ENCODE measurements around the gene GRIK1.
A peak's percentile ranks its signal among the peaks of the same experiment; 100 is the strongest.

The GRIK1 gene

DNA sequence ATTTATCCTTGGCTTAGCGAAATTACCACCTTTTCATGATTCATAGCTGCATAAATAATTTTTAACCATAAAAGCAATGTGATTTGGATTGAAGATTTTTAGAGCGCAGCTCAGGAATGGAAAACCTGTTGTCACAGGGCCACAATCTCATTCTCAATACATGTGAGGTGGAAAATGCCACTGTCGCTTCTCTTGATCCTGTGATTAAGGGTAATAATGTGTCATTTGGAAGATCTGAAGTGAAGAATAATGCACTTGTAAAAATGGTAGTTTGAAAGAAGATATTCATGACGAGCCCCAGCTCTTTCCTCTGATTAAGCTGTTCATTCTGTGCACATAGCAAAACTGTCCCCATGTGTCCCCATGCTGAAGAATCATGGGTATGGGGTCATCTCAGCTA is 410.7 kb downstream of the GRIK1 start:
- DNase-seq (ENCODE audit: low read depth): no peak

DNA sequence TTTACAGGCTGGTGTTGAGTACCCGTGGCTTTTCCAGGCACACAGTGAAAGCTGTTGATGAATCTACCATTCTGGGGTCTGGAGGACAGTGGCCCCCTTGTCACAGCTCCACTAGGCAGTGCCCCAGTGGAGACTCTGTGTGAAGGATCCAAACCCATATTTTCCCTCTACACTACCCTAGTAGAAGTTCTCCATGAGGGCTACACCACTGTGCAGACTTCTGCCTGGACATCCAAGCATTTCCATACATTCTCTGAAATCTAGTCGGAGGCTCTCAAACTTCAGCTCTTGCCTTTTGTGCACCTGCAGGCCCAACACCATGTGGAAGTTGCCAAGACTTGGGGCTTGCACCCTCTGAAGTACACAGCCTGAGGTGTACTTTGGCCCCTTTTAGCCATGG is 413.3 kb downstream of the GRIK1 start:
- no peak for DNase-seq (ENCODE audit: low read depth)

DNA sequence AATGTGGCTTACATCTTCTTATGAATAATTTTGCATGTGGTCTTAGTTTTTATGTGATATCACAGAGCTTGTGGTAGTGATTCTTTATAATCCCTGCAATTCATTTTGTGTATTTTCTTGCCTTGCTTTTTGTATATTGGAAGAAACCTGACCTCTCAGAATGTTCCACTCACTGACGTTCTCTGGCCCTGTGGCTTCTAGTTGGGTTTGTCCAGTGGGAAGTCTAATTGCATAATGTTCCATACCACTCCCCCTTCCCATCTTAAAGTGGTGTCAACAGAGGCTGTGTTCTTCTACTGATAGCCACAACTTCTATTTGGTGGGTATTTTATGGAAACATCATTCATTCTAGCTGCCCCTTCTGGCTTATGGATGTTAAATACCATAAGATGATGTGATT is 415.7 kb downstream of the GRIK1 start:
- no peak for DNase-seq (ENCODE audit: low read depth)

DNA sequence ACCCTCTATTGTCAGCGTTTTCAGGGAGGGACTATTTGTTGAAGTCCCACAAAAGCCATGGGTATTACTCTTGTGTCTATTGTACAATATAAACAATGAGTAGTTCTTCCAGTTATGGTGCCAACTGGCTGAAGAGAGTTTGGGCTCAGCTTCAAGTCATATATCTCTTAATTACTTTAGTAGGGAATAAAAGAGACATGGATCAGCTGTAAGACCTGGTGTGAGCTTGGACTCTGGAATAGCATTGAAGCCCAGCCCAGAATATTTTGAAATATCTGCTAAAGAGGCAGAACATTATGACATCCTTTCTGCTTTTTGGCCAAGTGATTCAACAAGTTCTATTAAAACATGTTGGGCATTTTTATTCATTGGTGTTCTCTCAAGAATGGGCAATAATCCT is 416.1 kb downstream of the GRIK1 start:
- no peak for DNase-seq (ENCODE audit: low read depth)

DNA sequence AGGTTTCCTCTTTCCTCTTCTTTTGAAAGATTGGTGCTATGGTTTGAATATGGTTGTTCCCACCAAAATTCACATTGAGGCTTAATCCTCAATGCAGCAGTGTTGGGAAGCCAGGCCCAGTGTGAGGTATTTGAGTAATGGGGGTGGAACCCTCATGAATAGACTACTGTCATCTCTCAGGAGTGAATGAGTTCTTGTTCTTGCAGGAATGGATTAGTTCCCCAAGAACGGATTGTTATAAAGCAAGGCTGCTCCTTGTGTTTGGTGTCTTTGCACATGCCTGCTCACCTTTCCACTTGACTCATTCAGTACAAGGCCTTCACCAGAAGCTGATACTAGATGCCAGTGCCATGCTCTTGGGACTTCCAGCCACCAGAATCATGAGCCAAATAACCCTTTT is 417.9 kb downstream of the GRIK1 start:
- DNase-seq (ENCODE audit: low read depth): no peak

DNA sequence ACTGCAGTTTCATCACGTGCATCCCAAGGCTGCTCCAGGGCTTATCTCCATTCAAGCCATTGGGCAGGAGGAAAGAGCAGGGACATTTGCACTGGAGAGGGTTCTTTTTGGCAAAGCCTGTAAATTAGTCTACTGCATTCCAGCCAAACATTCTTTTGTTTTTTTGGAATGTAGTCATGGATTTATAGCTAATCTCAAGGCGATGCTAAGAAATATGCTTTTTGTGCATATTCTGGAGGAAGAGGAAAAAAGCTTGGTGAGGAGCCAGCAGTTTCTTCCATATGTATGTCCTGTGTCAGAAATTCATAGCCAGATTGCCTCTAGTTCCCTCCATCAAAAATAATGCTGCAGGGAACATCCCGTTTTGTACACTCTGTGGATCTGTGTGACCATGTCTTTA is 419.6 kb downstream of the GRIK1 start:
- no peak for DNase-seq (ENCODE audit: low read depth)

DNA sequence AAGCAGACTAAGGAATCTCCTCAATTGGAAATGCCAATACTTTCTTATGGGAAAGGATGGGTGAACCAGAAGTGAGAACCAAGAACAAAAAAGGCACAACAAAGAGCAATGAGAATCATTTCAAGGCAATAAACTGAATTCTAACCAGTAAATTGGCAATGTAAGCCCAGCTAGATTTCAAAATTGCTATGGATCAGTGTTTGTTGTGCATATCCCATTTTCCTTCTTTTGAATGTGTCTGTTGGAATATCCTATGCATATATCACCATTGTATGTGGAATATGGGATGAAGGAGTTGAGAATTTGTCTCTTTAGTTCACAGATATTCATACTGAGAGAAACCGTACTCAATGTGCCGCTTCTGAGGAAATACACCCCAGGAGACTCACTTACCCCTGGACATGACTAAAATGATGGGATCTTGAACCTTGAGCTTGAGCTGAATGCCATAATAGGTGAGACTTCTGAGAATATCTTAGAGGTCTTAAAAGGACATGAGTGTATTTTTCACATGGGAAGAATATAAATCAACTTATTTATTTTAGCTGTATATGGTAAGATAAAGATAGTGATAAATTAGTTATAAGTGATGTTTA is 425.0 kb downstream of the GRIK1 start:
- no peak for DNase-seq (ENCODE audit: low read depth)

DNA sequence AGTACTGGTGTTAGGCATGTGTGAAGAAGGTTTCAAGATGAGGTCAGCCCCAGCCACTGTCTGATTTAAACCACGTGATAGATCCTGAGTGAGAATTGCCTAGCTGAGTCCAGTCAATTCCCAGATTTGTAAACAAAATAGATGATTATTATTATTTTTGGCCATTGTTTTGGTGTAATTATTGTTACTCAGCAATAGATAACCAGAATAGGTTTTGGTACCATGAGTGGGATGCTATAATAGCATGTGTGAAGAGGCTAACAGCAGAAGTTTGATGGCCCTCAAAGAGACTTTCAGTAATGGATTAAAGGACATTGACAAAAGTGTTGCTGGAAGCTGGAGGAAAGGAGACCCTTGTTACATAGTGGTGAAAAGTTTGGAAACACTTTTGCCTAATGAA is 426.3 kb downstream of the GRIK1 start:
- DNase-seq (ENCODE audit: low read depth): no peak

DNA sequence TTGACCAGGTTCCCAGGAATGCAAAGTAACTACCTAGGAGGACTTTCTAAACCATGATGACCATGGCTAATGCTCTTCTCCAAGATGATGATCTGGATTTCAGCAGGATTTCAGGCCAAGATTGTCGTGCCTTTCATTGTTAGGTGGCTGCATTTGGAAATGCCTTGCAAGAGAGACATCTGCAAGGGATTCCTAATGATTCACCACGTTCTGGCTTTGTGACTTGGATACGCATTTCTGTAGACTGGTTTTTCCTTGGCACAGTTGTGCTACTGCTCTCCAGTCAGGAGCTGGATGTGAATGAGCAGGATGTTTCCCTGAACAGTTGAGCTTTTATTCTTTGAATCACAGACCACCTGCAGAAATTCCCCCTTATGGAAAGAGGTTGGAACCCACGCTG is 428.7 kb downstream of the GRIK1 start:
- DNase-seq (ENCODE audit: low read depth): no peak

DNA sequence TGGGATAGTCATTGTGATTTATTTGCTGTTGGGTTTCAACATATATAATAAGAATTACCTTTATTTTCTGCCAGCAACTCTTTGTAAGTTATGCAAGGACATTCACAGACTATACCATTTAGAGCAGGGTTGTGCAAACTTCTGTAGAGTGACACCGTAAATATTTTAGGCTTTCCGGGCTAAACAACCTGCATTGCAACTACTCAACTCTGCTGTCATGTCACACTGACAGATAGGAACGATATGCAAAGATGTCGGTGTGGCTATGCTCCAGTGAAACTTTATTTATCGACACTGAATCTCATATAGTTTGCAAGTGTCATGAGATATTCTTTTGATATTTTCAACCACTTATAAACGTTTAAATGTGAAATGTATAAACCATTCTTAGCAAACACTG is 430.7 kb downstream of the GRIK1 start:
- DNase-seq (ENCODE audit: low read depth): no peak

DNA sequence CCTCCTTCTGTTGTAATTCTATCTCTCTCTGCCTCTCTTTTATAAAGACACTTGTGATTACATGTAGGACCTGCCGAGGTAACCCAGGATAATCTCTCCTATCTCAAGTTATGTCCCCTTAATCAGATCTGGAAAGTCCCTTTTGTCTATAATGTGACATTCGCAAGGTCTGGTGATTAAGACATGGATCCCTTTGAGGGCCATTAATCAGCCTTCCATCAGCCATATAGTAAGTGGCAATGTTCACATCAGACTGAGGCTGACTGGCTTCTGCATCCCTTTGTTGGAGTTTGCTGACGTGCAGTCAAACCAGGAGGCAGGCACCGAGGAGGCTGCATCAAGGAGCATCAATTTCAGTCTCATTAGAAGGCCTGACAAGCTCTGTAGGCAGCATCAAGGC is 431.5 kb downstream of the GRIK1 start:
- no peak for DNase-seq (ENCODE audit: low read depth)

DNA sequence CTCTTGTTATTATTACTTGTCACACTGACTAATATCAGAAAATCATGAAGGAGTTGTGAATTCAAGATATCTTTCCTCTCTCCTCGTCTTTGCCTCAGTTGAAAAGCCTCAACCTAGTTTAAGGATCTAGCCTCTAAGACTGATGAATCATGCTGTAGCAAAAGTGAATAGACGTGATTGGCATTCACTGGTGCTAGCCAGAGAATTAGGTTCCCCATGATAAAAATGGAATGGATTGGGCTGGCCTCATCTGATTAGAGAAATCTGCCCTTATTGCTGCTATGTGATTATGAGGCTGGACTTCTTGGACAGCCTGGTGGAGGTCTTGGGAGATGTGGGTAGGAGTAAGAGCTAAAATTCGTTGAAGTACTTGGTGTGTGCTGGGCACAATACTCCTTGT is 432.8 kb downstream of the GRIK1 start:
- no peak for DNase-seq (ENCODE audit: low read depth)

DNA sequence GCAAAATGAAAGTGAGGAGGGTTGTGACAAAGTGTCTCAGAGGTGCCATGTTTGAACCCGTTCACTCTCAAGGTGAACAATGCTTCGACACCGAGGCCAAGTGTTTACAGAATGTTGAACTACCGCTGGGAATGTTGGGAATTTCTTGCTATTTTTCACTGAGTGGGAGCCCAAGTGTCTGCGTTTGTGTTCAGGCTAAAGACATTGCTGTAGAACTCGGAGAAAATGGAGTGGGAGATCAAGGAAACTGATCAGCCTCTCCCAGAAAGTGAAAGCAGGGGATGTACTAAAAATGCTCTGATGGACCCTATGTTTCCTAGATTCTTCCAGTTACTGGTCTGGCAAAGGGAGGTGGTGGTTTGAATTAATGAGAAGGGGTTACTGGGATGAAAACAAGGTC is 433.6 kb downstream of the GRIK1 start:
- no peak for DNase-seq (ENCODE audit: low read depth)

DNA sequence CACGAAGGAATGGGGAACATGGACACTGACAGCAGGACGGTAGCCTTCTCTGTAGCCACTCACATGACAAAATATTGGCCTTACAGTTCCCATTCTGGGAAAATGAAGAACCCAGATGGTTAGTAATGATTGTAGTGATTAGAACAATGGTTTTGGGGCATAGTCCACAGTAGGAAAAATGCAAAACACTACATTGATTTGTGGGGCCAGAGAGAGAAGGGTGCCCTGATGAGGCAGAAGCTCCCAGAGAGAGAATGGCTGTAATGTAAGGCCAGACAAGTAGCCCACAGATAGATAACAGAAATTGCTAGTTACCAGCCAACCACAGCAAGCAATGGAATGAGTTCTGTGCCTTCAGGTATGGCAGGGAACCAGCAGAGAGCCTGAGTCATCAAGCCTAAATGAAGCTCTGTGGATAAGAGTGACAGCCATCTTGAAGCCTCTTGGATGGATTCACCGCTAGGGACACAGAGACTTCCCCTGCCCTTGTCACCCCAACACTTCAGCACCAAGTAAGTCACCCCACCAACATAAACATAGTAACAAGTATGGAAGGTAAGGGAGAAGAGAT is 435.0 kb downstream of the GRIK1 start:
- DNase-seq (ENCODE audit: low read depth): peak; percentile 22

DNA sequence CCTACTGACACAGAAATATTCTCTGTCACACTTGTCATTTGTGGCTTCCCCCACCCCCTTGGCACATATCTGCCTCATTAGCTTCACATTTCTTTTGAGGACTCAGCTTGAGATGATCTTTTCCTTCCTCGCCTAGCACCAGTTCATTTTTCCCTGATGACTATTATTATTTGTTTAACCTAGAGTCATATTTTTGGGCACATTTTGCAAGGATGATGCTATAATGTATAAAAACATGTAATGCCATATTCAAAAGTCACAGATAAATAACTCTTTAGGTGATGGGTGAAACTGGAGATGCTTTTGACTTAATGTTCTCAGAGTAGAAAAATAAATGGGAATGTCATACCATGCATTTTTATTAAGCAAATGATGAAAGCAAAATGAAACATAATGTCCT is 438.3 kb downstream of the GRIK1 start:
- DNase-seq (ENCODE audit: low read depth): peak; percentile 20

DNA sequence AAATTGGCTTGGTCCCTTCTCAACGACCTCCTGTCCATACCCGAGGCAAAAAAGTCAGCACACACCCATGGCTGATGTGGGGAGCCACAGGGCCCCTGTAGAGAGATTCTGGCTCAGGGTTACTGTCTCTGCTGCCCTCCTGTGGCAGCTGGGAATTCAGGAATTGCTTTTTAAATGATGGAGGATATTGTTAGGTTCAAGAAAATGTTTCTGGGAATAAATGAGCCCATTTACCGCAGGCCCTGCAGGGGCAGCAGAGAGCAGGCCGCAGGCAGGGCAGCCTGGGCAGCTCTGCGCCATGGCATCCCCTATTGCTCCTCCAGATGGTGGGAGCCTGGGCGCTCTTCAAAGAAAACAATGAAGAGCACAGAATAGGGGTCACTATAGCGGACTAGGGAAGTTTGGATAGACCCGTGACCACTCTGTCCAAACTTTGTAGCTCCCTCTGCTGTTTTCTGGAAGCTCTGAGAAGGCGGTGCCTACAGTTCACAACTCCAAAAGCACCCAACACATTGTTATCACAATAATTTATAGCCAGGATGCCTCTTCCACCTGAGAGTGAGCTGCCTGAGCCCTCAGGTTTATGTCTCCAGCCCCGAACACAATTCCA is 440.0 kb downstream of the GRIK1 start:
- DNase-seq (ENCODE audit: low read depth): peak; percentile 71

DNA sequence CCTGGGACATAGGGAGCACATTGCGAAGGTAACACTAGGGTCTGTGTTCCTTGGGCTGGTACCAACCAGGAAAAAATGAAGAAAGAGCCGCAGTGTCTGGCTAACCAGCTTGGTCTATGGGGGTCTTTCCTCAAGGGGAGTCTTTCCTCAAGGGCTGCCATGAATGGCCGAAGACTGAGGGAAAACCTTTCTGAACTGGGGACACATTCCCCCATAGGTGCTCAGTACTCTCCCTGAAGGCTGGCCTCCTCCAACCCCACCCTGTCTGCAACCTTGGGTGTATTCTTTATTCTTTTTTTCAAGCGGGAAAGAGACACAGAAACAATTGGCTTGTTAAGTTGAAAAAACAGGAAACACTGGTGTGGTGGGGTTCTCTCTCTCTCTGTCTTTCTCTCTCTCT is 440.6 kb downstream of the GRIK1 start:
- no peak for DNase-seq (ENCODE audit: low read depth)

DNA sequence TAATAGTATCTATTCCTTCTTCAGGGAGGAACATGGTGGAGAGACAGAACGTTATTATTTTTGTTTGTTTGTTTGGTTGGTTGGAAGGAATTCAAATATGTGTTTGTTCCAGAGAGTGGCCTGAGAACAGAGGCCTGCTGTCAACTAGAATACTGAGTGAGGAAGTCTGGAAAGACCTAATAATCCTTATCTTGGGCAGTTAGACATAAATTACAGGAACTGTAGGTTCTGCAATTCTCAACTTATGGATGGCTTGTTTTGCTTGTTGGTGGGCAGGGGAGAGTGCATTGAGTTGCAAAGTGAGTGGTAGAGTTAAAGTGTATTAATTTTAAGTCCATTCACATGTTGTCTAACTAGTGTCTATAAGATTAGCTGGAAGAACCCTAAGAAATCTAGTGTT is 443.5 kb downstream of the GRIK1 start:
- DNase-seq (ENCODE audit: low read depth): no peak

DNA sequence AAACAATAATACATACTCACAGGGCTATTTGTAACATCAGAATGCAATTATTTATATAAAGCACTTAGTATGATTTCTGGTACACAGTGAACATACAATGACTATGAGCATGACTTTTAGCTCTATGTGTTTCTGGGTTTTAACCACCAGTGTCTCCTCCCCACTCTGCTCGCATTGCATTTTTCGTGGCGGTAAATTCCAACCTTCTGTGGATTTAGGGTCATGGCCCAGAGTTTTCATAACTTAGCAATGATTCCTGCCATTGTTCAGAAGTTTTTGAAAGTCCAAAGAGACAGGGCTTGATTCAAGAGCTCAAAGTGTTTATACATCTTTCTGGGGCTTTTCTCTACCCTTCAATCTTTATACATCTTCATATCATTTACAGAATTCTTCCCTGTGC is 449.8 kb downstream of the GRIK1 start:
- no peak for DNase-seq (ENCODE audit: low read depth)

DNA sequence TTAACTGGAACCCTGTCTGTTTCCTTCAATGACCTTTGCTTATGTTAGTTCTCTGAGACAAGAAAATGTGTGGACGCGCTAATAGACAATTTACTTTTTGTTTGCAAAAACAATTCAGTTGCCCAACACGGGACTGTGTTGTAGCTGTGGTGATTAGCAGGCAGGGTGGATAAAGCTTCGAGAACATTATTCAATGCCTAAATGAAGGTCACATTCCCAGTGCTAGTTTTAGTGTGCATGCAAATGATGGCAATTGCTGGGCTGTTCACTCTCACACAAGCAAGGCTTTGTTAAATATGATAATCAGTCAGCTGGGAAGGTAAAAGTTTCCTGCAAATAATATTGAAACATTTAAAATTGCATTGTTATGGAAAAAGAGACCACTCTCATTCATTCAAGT is 452.6 kb downstream of the GRIK1 start:
- no peak for DNase-seq (ENCODE audit: low read depth)
